ENCODE measurements around the gene CC2D1A. TPM values are rescaled to one million over a fixed set of nuclear protein-coding genes. Genes with fewer than 3 reads are reported as not detected.
A peak's percentile ranks its signal among the peaks of the same experiment; 100 is the strongest.

CC2D1A gene
- total and polyA plus RNA-seq, 4 donors = 19.3 to 39.5 (median 29.4) TPM

GRCh38 chr19:13902993-13903555 lies 2.9 kb upstream of the CC2D1A start:
- no peak for DNase-seq
- no peak for ATAC-seq (ENCODE audit: insufficient read depth, low FRiP score)
- Histone ChIP-seq H3K27ac (ENCODE audit: low read depth in 1 of 2, low read length in 1 of 2) (no peak overlapping the region), H3K9ac (ENCODE audit: insufficient read depth in 1 of 2, low read length in 2 of 2) (no peak overlapping the region), H3K36me3 (ENCODE audit: control insufficient read depth in 4 of 4, insufficient read depth in 4 of 4, low read length in 4 of 4) (no peaks in the 10 kb centered on the region), H3K4me1 (ENCODE audit: control insufficient read depth in 5 of 5, insufficient read depth in 5 of 5, low read length in 5 of 5) (peaks cover 0 to 11% (median 3%) of the 10 kb centered on the region in 5 donors), H3K27me3 (ENCODE audit: control insufficient read depth in 3 of 3, insufficient read depth in 3 of 3, low read length in 2 of 3) (no peaks in the 10 kb centered on the region), H3K9me3 (ENCODE audit: control insufficient read depth in 4 of 4, insufficient read depth in 3 of 4, low read length in 3 of 4) (no peaks in the 10 kb centered on the region), H3K4me3 (no peak overlapping the region)
- WGBS, 2 donors = 65 to 75% methylated on average over 4 of the region's 4 CpGs
- peak; percentile 9 for TF ChIP-seq CTCF (IDR thresholded peaks at IDR 0.05; ENCODE audit: control extremely low read depth, extremely low read depth)

- Histone ChIP-seq H3K9ac (ENCODE audit: insufficient read depth in 1 of 2, low read length in 2 of 2) (no peak overlapping the region), H3K4me3 (peak overlapping the region; percentile 97), H3K9me3 (ENCODE audit: control insufficient read depth in 4 of 4, insufficient read depth in 3 of 4, low read length in 3 of 4) (no peaks in the 10 kb centered on the region), H3K4me1 (ENCODE audit: control insufficient read depth in 5 of 5, insufficient read depth in 5 of 5, low read length in 5 of 5) (peaks cover 0 to 11% (median 3%) of the 10 kb centered on the region in 5 donors), H3K27me3 (ENCODE audit: control insufficient read depth in 3 of 3, insufficient read depth in 3 of 3, low read length in 2 of 3) (no peaks in the 10 kb centered on the region), H3K36me3 (ENCODE audit: control insufficient read depth in 4 of 4, insufficient read depth in 4 of 4, low read length in 4 of 4) (peaks cover 0 to 8% (median 0%) of the 10 kb centered on the region in 4 donors), H3K27ac (ENCODE audit: low read depth in 1 of 2, low read length in 1 of 2) (peak overlapping the region in 1 of 2 donors; percentile 82)
- ATAC-seq (ENCODE audit: insufficient read depth, low FRiP score) = peak; percentile 34
- no peak for TF ChIP-seq CTCF (IDR thresholded peaks at IDR 0.05; ENCODE audit: control extremely low read depth, extremely low read depth)
- no peak for DNase-seq
- WGBS, 2 donors = 2 to 3% methylated on average over 11 to 13 of the region's 13 CpGs
These were observed 512 bp downstream of the CC2D1A start for GRCh38 chr19:13906521-13906904.

GRCh38 chr19:13906910-13907309 lies 909 bp downstream of the CC2D1A start:
- 92 to 97% methylated on average over 5 of the region's 5 CpGs for WGBS, 2 donors
- Histone ChIP-seq H3K9ac (ENCODE audit: insufficient read depth in 1 of 2, low read length in 2 of 2) (no peak overlapping the region), H3K27me3 (ENCODE audit: control insufficient read depth in 3 of 3, insufficient read depth in 3 of 3, low read length in 2 of 3) (no peaks in the 10 kb centered on the region), H3K27ac (ENCODE audit: low read depth in 1 of 2, low read length in 1 of 2) (peak overlapping the region in 1 of 2 donors; percentile 10), H3K36me3 (ENCODE audit: control insufficient read depth in 4 of 4, insufficient read depth in 4 of 4, low read length in 4 of 4) (peaks cover 0 to 8% (median 0%) of the 10 kb centered on the region in 4 donors), H3K4me1 (ENCODE audit: control insufficient read depth in 5 of 5, insufficient read depth in 5 of 5, low read length in 5 of 5) (peaks cover 0 to 11% (median 3%) of the 10 kb centered on the region in 5 donors), H3K9me3 (ENCODE audit: control insufficient read depth in 4 of 4, insufficient read depth in 3 of 4, low read length in 3 of 4) (no peaks in the 10 kb centered on the region), H3K4me3 (peak overlapping the region; percentile 97)
- DNase-seq (no peak), ATAC-seq (ENCODE audit: insufficient read depth, low FRiP score) (no peak)
- no peak for TF ChIP-seq CTCF (IDR thresholded peaks at IDR 0.05; ENCODE audit: control extremely low read depth, extremely low read depth)

- Histone ChIP-seq H3K4me3 (no peak overlapping the region), H3K36me3 (ENCODE audit: control insufficient read depth in 4 of 4, insufficient read depth in 4 of 4, low read length in 4 of 4) (peaks cover 0 to 23% (median 5%) of the 10 kb centered on the region in 4 donors), H3K4me1 (ENCODE audit: control insufficient read depth in 5 of 5, insufficient read depth in 5 of 5, low read length in 5 of 5) (peaks cover 0 to 11% (median 3%) of the 10 kb centered on the region in 5 donors), H3K27me3 (ENCODE audit: control insufficient read depth in 3 of 3, insufficient read depth in 3 of 3, low read length in 2 of 3) (no peaks in the 10 kb centered on the region), H3K9ac (ENCODE audit: insufficient read depth in 1 of 2, low read length in 2 of 2) (no peak overlapping the region), H3K27ac (ENCODE audit: low read depth in 1 of 2, low read length in 1 of 2) (no peak overlapping the region), H3K9me3 (ENCODE audit: control insufficient read depth in 4 of 4, insufficient read depth in 3 of 4, low read length in 3 of 4) (no peaks in the 10 kb centered on the region)
- 89 to 93% methylated on average over 8 of the region's 8 CpGs for WGBS, 2 donors
- DNase-seq = no peak
- no peak for ATAC-seq (ENCODE audit: insufficient read depth, low FRiP score)
- no peak for TF ChIP-seq CTCF (IDR thresholded peaks at IDR 0.05; ENCODE audit: control extremely low read depth, extremely low read depth)
These were observed 2.7 kb downstream of the CC2D1A start for GRCh38 chr19:13908674-13909073.

Data from lung (tissue), 12 donors.